HepG2 (cell line): ENCODE results near the gene SPINDOC. TPM values are rescaled to one million over a fixed set of nuclear protein-coding genes. Genes with fewer than 3 reads are reported as not detected.

Experiments used
- BCLAF1 ChIP-seq: fragments of 450-650 bp; IDR thresholded peaks from 2 replicates; pipeline ENCODE4 v1.6.1; 2017; ENCODE audit warnings: mild to moderate bottlenecking
- CBFB ChIP-seq: sonication (generic); formaldehyde crosslinking; IDR thresholded peaks from 2 replicates; pipeline ENCODE4 v1.4.0; 2020; ENCODE audit warnings: missing genetic modification reagents
- GABPB1 ChIP-seq: IDR thresholded peaks from 2 replicates; pipeline ENCODE4 v1.6.1; 2016; ENCODE audit warnings: mild to moderate bottlenecking, missing genetic modification reagents, moderate library complexity, missing compliant biosample characterization
- ISL2 ChIP-seq: sonication (generic); formaldehyde crosslinking; IDR thresholded peaks from 2 replicates; pipeline ENCODE4 v1.5.0; 2020; ENCODE audit warnings: missing genetic modification reagents
- MAFK ChIP-seq, 2 experiments: IDR thresholded peaks in 1 of 2; conservative IDR thresholded peaks in 1 of 2; 2 replicates each; pipeline ENCODE4 v1.6.1; 2011; ENCODE audit warnings: improper control_type of control experiment in 2 of 2, low read length in 2 of 2
- MAZ ChIP-seq, 2 experiments: sonication (generic) in 1 of 2; formaldehyde crosslinking in 1 of 2; IDR thresholded peaks; 2 replicates each; pipeline versions ENCODE4 v1.5.0 to v1.6.1; 2012 to 2020; ENCODE audit warnings: low read depth in 2 of 2, mild to moderate bottlenecking in 2 of 2, borderline replicate concordance in 1 of 2, improper control_type of control experiment in 1 of 2, low read length in 1 of 2, missing genetic modification reagents in 1 of 2, moderate library complexity in 1 of 2
- MBNL3 ChIP-seq: fragments of 250-450 bp; sonication (Bioruptor Pico); conservative IDR thresholded peaks from 2 replicates; pipeline ENCODE4 v1.8.0; 2022; ENCODE audit warnings: mild to moderate bottlenecking, inconsistent platforms
- MED13 ChIP-seq: sonication (generic); formaldehyde crosslinking; IDR thresholded peaks from 2 replicates; pipeline ENCODE4 v1.5.0; 2020; ENCODE audit warnings: missing genetic modification reagents
- RXRB ChIP-seq: IDR thresholded peaks from 2 replicates; pipeline ENCODE4 v1.6.1; 2016; ENCODE audit warnings: borderline replicate concordance, missing genetic modification reagents, missing compliant biosample characterization
- ZBTB38 ChIP-seq: sonication (generic); formaldehyde crosslinking; IDR thresholded peaks from 2 replicates; pipeline ENCODE4 v1.5.1; 2020; ENCODE audit warnings: mild to moderate bottlenecking, missing genetic modification reagents
- ZNF292 ChIP-seq: sonication (generic); formaldehyde crosslinking; IDR thresholded peaks from 2 replicates; pipeline ENCODE4 v1.8.1; 2022; ENCODE audit warnings: mild to moderate bottlenecking, low read depth, missing genetic modification reagents, borderline replicate concordance
- ZNF33B ChIP-seq: sonication (generic); formaldehyde crosslinking; IDR thresholded peaks from 2 replicates; pipeline ENCODE4 v1.5.1; 2020; ENCODE audit warnings: mild to moderate bottlenecking, missing genetic modification reagents
- ZNF350 ChIP-seq: sonication (generic); formaldehyde crosslinking; IDR thresholded peaks from 2 replicates; pipeline ENCODE4 v1.4.0; 2020; ENCODE audit warnings: mild to moderate bottlenecking, low read depth, missing genetic modification reagents, borderline replicate concordance
- ZNF512 ChIP-seq: sonication (generic); formaldehyde crosslinking; IDR thresholded peaks from 2 replicates; pipeline ENCODE4 v1.4.0; 2020; ENCODE audit warnings: mild to moderate bottlenecking, missing genetic modification reagents
- ZNF550 ChIP-seq: sonication (generic); formaldehyde crosslinking; IDR thresholded peaks from 2 replicates; pipeline ENCODE4 v1.4.0; 2020; ENCODE audit warnings: mild to moderate bottlenecking, missing genetic modification reagents, borderline replicate concordance
- polyA plus RNA-seq, 8 experiments: library from polyadenylated mRNA; depleted of rRNA in 3 of 8; stranded (reverse) in 7 of 8; unstranded in 1 of 8; fragments of >200 nt; fragmentation: Illumina TruSeq in 4 of 8; extraction: Trizol in 4 of 8; gene quantifications; 2 replicates each; pipeline versions ENCODE4 v1.2.1 to v1.2.3, GENCODE V29; 2011 to 2016; ENCODE audit warnings: low read depth in 4 of 8, missing spikeins in 1 of 8, mixed read lengths in 1 of 8; ENCODE audit not compliant: insufficient read depth in 1 of 8
- total RNA-seq, 5 experiments: library from RNA; depleted of rRNA; stranded (reverse); fragments of >200 nt; fragmentation: Illumina TruSeq; extraction: Trizol; gene quantifications; 2 replicates each; pipeline ENCODE4 v1.2.3, GENCODE V29; 2016; ENCODE audit warnings: low read depth in 1 of 5
- TF ChIP-seq, protein P1 (sequence below): sonication (generic); formaldehyde crosslinking; IDR thresholded peaks from 2 replicates; pipeline ENCODE4 v1.4.0; 2020; ENCODE audit warnings: missing genetic modification reagents, borderline replicate concordance
- TF ChIP-seq, protein P2 (sequence below): sonication (generic); formaldehyde crosslinking; IDR thresholded peaks from 2 replicates; pipeline ENCODE4 v1.5.1; 2020; ENCODE audit warnings: missing genetic modification reagents, mild to moderate bottlenecking, borderline replicate concordance
- TF ChIP-seq, protein P3 (sequence below): sonication (generic); formaldehyde crosslinking; IDR thresholded peaks from 2 replicates; pipeline ENCODE4 v1.8.0; 2022; ENCODE audit warnings: mild to moderate bottlenecking, missing genetic modification reagents; ENCODE audit not compliant: insufficient replicate concordance

SPINDOC gene
- total and polyA plus RNA-seq, 2 of the 13 experiments (the other 11 are each of a cell fraction or from before 2014, with no cell fraction given), result 21.4 to 29.9 TPM

DNA sequence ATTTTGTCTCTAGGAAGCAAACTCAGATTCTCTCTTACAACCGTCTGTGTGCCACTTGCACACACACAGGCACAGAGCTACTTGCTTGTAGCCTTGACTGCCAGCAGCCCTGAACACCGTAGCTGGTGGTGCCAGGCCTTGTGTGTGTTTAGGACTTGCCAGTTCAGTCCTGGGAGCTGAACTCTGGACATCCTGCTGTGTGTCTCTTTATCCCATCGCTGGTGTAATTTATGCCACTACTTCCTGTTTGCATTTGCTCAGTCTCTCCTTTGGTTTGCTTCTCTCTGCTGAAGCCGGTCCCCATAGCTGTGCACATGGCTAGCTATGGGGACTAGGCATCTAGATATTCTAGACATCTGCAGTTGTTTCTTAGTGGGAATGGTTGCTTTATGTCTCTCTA lies 49.7 kb downstream of the SPINDOC start (continued):
- TF ChIP-seq, protein P1, sequence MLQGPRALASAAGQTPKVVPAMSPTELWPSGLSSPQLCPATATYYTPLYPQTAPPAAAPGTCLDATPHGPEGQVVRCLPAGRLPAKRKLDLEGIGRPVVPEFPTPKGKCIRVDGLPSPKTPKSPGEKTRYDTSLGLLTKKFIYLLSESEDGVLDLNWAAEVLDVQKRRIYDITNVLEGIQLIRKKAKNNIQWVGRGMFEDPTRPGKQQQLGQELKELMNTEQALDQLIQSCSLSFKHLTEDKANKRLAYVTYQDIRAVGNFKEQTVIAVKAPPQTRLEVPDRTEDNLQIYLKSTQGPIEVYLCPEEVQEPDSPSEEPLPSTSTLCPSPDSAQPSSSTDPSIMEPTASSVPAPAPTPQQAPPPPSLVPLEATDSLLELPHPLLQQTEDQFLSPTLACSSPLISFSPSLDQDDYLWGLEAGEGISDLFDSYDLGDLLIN, result no peak
- TF ChIP-seq ZBTB38 (CRISPR knock-in tag) (no peak), ZNF512 (CRISPR knock-in tag) (no peak), ZNF292 (CRISPR knock-in tag) (no peak), MAFK (conservative IDR thresholded peaks at IDR 0.05 in 1 of 2, IDR thresholded peaks at IDR 0.05 in 1 of 2; ENCODE audit: low read length in 2 of 2) (no peak), CBFB (CRISPR knock-in tag) (no peak), MBNL3 (CRISPR knock-in tag) (no peak), ZNF550 (CRISPR knock-in tag) (no peak), MAZ (IDR thresholded peaks at IDR 0.05; ENCODE audit: borderline replicate concordance, low read depth, low read length) (no peak), MAZ (CRISPR knock-in tag; IDR thresholded peaks at IDR 0.05; ENCODE audit: low read depth) (no peak), BCLAF1 (no peak), ISL2 (CRISPR knock-in tag) (no peak), ZNF350 (CRISPR knock-in tag) (no peak), ZNF33B (no peak), MED13 (CRISPR knock-in tag) (no peak), RXRB (CRISPR knock-in tag) (peak; percentile 33; the same call in 1 of the 2 replicates), GABPB1 (CRISPR knock-in tag) (peak; percentile 61; the same call in 1 of the 2 replicates)
- TF ChIP-seq, protein P2, sequence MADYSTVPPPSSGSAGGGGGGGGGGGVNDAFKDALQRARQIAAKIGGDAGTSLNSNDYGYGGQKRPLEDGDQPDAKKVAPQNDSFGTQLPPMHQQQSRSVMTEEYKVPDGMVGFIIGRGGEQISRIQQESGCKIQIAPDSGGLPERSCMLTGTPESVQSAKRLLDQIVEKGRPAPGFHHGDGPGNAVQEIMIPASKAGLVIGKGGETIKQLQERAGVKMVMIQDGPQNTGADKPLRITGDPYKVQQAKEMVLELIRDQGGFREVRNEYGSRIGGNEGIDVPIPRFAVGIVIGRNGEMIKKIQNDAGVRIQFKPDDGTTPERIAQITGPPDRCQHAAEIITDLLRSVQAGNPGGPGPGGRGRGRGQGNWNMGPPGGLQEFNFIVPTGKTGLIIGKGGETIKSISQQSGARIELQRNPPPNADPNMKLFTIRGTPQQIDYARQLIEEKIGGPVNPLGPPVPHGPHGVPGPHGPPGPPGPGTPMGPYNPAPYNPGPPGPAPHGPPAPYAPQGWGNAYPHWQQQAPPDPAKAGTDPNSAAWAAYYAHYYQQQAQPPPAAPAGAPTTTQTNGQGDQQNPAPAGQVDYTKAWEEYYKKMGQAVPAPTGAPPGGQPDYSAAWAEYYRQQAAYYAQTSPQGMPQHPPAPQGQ, result no peak
- TF ChIP-seq, protein P3, sequence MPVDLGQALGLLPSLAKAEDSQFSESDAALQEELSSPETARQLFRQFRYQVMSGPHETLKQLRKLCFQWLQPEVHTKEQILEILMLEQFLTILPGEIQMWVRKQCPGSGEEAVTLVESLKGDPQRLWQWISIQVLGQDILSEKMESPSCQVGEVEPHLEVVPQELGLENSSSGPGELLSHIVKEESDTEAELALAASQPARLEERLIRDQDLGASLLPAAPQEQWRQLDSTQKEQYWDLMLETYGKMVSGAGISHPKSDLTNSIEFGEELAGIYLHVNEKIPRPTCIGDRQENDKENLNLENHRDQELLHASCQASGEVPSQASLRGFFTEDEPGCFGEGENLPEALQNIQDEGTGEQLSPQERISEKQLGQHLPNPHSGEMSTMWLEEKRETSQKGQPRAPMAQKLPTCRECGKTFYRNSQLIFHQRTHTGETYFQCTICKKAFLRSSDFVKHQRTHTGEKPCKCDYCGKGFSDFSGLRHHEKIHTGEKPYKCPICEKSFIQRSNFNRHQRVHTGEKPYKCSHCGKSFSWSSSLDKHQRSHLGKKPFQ (CRISPR knock-in tag), result no peak
